CD4-positive, alpha-beta T cell treated with Interferon alpha-2 for 1 hour (primary cell): ENCODE results near the gene MEIS2.

Experiments
- DNase-seq, 2 donors: peaks; one replicate each; pipeline ENCODE4 v3.0.0-alpha.2; 2020 to 2022

The MEIS2 gene

GRCh38 chr15:36867436-36867835 is 232.9 kb downstream of the MEIS2 start:
- no peak for DNase-seq

DNA sequence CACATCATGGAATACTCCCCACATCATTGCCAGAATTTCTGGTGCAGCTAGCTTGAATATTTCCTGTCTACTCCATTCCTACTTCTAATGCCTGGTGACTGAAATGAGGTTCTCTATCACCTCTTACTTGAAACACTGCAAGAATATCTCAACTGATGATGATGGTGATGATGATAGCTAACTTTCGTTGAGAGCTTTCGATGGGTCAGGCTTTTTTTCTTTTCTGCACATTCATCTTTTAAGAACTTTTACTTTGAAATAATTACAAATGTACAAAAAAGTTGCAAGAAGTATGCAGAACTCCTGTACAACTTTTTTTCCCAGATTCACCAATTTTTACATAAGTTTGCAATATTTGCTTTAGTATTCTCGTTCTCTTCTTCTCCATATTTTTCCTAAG is 233.5 kb downstream of the MEIS2 start:
- DNase-seq, result no peak

GRCh38 chr15:36863570-36863969 is 236.8 kb downstream of the MEIS2 start:
- no peak for DNase-seq

GRCh38 chr15:36860792-36861191 is 239.6 kb downstream of the MEIS2 start:
- DNase-seq, result no peak

DNA sequence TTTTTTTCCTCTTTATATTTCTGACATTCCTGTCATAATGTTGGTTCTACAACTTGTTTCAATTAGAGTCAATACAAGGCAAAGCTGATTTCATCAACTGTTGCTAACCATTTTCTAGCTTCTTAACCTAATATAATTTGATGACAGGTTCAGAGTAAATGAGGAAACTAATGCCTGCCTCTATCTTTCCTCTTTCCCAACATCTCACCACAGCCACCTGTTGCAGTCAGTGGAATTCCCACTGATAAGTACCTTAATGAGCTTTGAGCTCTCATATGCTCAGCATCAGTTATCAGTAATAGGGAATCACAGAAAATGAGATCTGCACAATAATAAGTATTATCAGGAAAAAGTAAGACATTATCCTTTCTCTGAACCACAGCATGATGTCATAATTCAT is 241.9 kb downstream of the MEIS2 start:
- DNase-seq, result no peak

- DNase-seq, result no peak
Measured at GRCh38 chr15:36856339-36856973, 243.9 kb downstream of the MEIS2 start.

- DNase-seq, result no peak
Measured at GRCh38 chr15:36850864-36851263, 249.5 kb downstream of the MEIS2 start.

DNA sequence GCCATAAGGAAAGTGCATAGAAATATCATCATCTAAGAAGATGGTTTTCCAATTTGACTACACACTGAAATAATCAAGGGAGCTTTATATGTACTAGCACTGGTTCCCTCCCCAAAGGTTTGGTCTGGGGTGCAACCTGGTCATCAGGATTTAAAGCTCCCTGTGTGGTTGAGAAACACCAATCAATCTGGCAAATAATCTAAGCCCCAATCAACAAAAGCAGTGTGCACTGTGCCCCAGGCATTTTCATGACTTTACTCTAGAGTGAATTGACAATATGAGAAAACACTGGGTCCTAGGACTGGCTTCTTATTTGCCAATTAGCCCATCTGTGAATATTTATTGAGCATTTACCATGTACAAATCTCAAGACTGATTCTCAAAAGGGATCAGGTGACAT is 255.1 kb downstream of the MEIS2 start:
- DNase-seq, result no peak

DNA sequence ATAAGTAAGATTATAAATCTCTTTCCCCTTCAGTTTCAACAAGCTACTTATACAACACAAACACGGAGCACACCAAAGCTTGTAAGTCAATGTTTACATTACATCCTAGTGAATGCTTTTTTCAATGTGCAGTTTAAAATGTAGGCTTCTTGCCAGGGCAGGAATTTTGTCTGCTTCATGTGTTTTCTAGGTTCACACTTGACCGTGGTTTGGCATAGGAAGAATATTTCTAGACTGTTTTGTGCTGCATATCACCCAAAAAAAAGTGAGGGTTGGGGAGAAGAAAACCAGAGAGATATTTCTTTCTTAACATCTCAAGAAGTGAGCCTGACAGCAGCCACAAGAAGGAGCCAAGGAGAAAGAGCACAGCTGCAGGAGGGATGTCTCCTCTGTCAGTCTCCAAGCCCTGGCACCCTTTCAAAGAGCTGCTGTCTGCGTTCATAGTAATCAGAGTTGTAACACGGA is 255.8 kb downstream of the MEIS2 start:
- no peak for DNase-seq

GRCh38 chr15:36843822-36844221 is 256.5 kb downstream of the MEIS2 start:
- DNase-seq, result no peak

- DNase-seq, result no peak
Measured at GRCh38 chr15:36841193-36841592, 259.2 kb downstream of the MEIS2 start.
